Tibial nerve (tissue), 4 donors: Measurements from ENCODE around the gene PLCB1. TPM values are rescaled to one million over a fixed set of nuclear protein-coding genes. Genes with fewer than 3 reads are reported as not detected.

Source experiments
- DNase-seq, 2 donors: peaks; one replicate each; pipeline ENCODE4 v3.0.0-alpha.2; 2019; ENCODE audit warnings: low spot score in 2 of 2
- H3K27ac ChIP-seq, 4 donors: fragments of 200-600 bp; sonication (generic) in 3 of 4; one replicate each; pipeline ENCODE4 v1.5.1; 2017 to 2019; ENCODE audit warnings: mild to moderate bottlenecking in 1 of 4
- H3K27me3 ChIP-seq, 2 donors: fragments of 200-600 bp; sonication (generic) in 1 of 2; one replicate each; pipeline versions ENCODE4 v1.5.1 to v1.6.0; 2017 to 2019
- H3K36me3 ChIP-seq, 3 donors: fragments of 200-600 bp; sonication (generic); one replicate each; pipeline ENCODE4 v1.5.1; 2018 to 2019
- H3K4me1 ChIP-seq, 4 donors: fragments of 200-600 bp; sonication (generic) in 3 of 4; one replicate each; pipeline ENCODE4 v1.5.1; 2017 to 2019
- H3K4me3 ChIP-seq, 4 donors: fragments of 200-600 bp; sonication (generic) in 3 of 4; one replicate each; pipeline ENCODE4 v1.5.1; 2017 to 2019; ENCODE audit warnings: mild to moderate bottlenecking in 1 of 4, moderate library complexity in 1 of 4
- H3K9me3 ChIP-seq, 4 donors: fragments of 200-600 bp; sonication (generic) in 3 of 4; one replicate each; pipeline ENCODE4 v1.5.1; 2017 to 2019
- CTCF ChIP-seq, 5 experiments: fragments of 200-600 bp in 3 of 5; fragments of 450-650 bp in 2 of 5; sonication (generic) in 3 of 5; IDR thresholded peaks; one replicate each; pipeline ENCODE4 v1.5.1; 2016 to 2019; ENCODE audit warnings: antibody characterized with exemption in 5 of 5, mild to moderate bottlenecking in 3 of 5, moderate library complexity in 2 of 5
- EP300 ChIP-seq, 2 donors: sonication (generic); formaldehyde crosslinking; IDR thresholded peaks; one replicate each; pipeline ENCODE4 v1.6.1; 2017; ENCODE audit warnings: antibody characterized with exemption in 2 of 2, mild to moderate bottlenecking in 1 of 2
- POLR2A ChIP-seq, 2 donors: fragments of 450-650 bp; IDR thresholded peaks; one replicate each; pipeline ENCODE4 v1.6.1; 2017; ENCODE audit warnings: antibody characterized with exemption in 2 of 2, mild to moderate bottlenecking in 2 of 2, moderate library complexity in 2 of 2
- WGBS, 2 donors: methylation state at CpG; one replicate each; pipeline ENCODE4 v1.1.5; 2018; 5-methylcytosine and 5-hydroxymethylcytosine counted together
- total RNA-seq, 4 donors: library from RNA; depleted of rRNA; stranded (reverse); fragments of >200 nt; gene quantifications; one replicate each; pipeline ENCODE4 v1.1.0, GENCODE V29; 2016

PLCB1 gene
- total RNA-seq, 4 donors from 2014 or later: 34.7 to 52.8 (median 39.2) TPM

GRCh38 chr20:8571611-8572010, 439.5 kb downstream of the PLCB1 start:
- Histone ChIP-seq H3K27ac (no peak overlapping the region), H3K4me3 (no peak overlapping the region), H3K27me3 (no peaks in the 10 kb centered on the region), H3K36me3 (no peaks in the 10 kb centered on the region), H3K9me3 (no peaks in the 10 kb centered on the region), H3K4me1 (peaks cover 0 to 23% (median 0%) of the 10 kb centered on the region in 4 donors)
- peak in 1 of 2 donors; percentile 25 for DNase-seq
- TF ChIP-seq CTCF (IDR thresholded peaks at IDR 0.05) (no peak), POLR2A (IDR thresholded peaks at IDR 0.05) (no peak), EP300 (IDR thresholded peaks at IDR 0.05) (no peak)
- 36 to 47% methylated on average over 2 of the region's 2 CpGs for WGBS, 2 donors

GRCh38 chr20:8573686-8574085, 441.6 kb downstream of the PLCB1 start:
- Histone ChIP-seq H3K4me3 (no peak overlapping the region), H3K4me1 (peaks cover 0 to 14% (median 0%) of the 10 kb centered on the region in 4 donors), H3K27ac (no peak overlapping the region), H3K9me3 (no peaks in the 10 kb centered on the region), H3K36me3 (no peaks in the 10 kb centered on the region), H3K27me3 (no peaks in the 10 kb centered on the region)
- DNase-seq: no peak
- TF ChIP-seq POLR2A (IDR thresholded peaks at IDR 0.05): no peak
- TF ChIP-seq CTCF (IDR thresholded peaks at IDR 0.05): no peak
- TF ChIP-seq EP300 (IDR thresholded peaks at IDR 0.05): no peak

GRCh38 chr20:8575114-8575513, 443.0 kb downstream of the PLCB1 start:
- no peak for DNase-seq
- Histone ChIP-seq H3K36me3 (no peaks in the 10 kb centered on the region), H3K4me3 (no peak overlapping the region), H3K27me3 (no peaks in the 10 kb centered on the region), H3K9me3 (no peaks in the 10 kb centered on the region), H3K4me1 (peaks cover 0 to 1% (median 0%) of the 10 kb centered on the region in 4 donors), H3K27ac (no peak overlapping the region)
- TF ChIP-seq POLR2A (IDR thresholded peaks at IDR 0.05) (no peak), CTCF (IDR thresholded peaks at IDR 0.05) (no peak), EP300 (IDR thresholded peaks at IDR 0.05) (no peak)
- WGBS, 2 donors: 86 to 92% methylated on average over 3 of the region's 3 CpGs

DNA sequence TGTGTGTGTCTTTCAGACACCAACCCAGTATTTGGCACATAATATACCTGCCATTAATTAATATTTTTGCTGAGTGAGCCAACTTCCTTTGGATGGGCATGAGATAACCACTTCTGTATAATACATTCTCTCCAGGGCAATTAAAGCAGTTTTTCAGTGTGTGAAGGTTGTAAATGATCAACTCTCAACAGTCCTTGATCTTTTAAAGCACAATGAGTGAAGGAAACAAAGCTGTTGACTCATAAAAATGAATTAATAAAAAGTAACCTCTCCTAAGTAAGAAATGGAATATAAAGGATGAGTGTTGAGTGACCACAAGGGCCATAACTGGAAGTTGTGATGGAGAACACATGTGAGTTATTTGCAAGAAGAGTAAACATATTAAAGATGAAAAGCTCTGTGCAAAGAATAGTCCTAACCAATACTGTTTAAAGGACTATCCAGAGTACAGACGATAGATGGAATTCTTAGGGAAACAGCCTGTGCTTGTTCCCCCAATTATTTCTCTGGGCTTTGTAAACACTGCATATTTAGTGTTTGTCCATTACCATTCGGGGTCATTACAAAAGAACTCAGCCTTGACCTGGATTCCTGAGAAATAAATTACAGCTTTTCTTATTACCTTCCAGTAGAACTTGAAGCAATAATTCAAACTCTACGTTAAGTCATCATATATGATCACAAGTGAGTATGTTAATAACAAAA, 446.2 kb downstream of the PLCB1 start:
- Histone ChIP-seq H3K27me3 (no peaks in the 10 kb centered on the region), H3K9me3 (no peaks in the 10 kb centered on the region), H3K4me1 (no peaks in the 10 kb centered on the region), H3K27ac (no peak overlapping the region), H3K4me3 (no peak overlapping the region), H3K36me3 (no peaks in the 10 kb centered on the region)
- 51 to 60% methylated on average over 3 of the region's 3 CpGs for WGBS, 2 donors
- DNase-seq: no peak
- no peak for TF ChIP-seq CTCF (IDR thresholded peaks at IDR 0.05)
- no peak for TF ChIP-seq EP300 (IDR thresholded peaks at IDR 0.05)
- TF ChIP-seq POLR2A (IDR thresholded peaks at IDR 0.05): no peak

DNA sequence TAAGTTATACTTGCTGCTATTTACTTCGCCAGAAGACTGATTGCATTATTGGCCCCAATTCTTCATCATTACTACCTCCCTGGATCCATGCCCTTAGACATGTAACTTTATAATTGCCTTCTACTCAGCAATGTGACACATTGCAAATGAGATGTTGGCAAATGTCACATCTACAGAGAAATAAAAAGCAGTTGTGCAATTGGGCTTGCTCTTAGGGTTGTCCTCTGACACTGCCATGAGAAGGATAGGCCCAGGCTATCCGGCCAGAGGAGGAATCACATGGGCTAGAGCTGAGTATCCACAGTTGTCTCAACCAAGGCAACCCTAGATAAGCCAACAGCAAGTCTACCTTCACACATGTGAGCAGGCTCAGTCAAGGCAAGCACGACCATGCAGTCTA, 447.0 kb downstream of the PLCB1 start:
- no peaks in the 10 kb centered on the region for H3K9me3 ChIP-seq
- 83 to 85% methylated on average over 3 of the region's 3 CpGs for WGBS, 2 donors
- no peaks in the 10 kb centered on the region for H3K4me1 ChIP-seq
- no peak for DNase-seq
- no peak overlapping the region for H3K4me3 ChIP-seq
- H3K27me3 ChIP-seq: no peaks in the 10 kb centered on the region
- no peak overlapping the region for H3K27ac ChIP-seq
- TF ChIP-seq CTCF (IDR thresholded peaks at IDR 0.05) (no peak), POLR2A (IDR thresholded peaks at IDR 0.05) (no peak), EP300 (IDR thresholded peaks at IDR 0.05) (no peak)
- H3K36me3 ChIP-seq: no peaks in the 10 kb centered on the region
